NCI-H82 (cell line): ENCODE data around the gene HOXD12.

ENCODE experiments used
- DNase-seq: peaks from one replicate; lab custom pipeline; 2025; lab: John Stamatoyannopoulos, UW

HOXD12 gene

DNA sequence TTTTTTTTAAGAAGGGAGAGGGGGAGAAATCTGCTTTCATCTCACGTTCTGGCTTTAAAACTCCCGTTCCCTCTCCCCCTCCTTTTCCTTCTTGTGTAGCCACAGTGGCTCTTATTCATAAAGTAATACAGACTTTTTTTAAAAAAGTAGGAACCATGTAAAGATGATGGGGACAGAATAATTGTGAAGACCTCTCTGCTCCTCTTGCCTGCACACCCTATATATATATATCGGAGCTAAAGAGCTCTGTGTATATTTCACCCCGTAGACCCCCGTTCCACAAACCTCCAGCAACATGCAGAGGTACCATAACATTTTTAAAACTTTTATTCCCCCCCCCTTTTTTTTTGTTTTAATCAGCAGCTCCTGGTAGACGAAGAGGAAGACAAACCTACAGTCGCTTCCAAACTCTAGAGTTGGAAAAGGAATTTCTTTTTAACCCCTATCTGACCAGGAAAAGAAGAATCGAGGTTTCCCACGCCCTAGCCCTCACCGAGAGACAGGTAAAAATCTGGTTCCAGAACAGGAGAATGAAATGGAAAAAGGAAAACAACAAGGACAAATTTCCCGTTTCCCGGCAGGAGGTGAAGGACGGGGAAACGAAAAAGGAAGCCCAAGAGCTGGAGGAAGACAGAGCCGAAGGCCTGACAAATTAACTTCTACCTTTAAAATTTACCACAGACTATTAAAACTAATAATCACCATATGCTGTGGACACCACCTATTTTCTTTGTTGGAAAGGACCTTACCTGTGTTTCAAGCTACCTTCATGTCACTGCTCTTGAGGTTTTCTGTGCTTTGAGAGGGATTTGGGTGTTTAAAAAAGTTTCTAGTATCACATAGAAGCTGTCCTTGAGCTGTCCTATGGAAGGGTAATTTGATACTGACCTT lies 31.6 kb downstream of the HOXD12 start:
- no peak for DNase-seq

DNA sequence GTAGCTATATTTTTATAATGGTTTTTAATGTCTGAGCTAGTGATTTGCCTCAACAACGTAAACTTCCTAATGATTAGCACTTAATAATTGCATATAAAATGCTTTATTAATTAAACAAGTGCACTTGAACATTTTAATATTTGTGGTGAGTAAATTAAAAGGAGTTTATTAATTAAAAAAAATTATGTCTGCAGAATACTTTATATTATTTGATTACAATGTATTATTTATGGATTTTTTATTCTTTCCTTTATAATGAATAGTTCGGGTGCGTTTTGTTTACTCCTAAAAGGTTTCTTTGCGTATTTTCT lies 32.2 kb downstream of the HOXD12 start:
- no peak for DNase-seq

DNA sequence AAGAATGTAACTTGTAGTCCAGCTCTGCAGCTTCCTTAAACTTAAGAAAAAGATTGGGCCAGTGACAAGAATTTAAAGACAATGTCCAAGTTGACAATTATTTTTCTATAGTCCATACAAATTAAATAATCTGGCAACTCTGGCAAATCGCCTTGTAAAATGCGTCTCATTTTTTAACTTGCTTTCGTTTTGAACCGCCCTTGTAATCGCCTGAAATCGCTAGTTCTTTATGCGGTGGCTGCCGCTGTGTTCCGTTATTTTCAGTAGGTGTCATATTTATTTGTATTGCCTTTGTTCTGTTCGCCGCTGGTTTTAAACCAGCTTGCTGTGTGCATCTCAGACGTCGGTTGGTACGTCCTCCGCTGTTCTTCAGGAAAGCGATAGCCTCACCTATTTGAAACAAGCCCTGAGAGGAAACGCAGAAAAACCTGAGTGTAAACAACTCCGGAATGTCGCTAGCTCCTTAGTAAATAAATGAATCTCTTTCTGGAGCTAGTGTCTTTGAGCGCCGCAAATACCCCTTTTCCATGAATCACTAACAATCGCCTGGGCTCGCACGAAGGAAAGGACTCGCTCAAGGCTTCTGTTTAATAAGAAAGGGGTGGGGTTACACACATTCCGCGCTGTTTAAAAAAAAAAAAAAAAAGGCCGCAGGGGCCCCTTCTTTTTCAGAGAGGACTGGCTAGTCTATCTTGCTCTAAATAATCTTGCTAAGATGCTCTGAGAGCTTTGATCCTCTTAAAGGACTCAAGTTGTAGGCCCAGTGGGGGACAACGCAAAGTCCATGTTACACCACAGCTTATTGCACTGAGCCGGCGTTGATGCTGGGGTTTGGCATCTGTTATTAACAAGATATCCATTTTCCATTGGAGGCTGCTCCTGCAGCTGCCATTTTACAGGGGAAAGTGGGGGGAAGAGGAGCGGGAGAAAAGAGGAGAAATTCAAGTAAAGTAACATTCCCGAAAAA lies 32.9 kb downstream of the HOXD12 start:
- peak; percentile 96 for DNase-seq

DNA sequence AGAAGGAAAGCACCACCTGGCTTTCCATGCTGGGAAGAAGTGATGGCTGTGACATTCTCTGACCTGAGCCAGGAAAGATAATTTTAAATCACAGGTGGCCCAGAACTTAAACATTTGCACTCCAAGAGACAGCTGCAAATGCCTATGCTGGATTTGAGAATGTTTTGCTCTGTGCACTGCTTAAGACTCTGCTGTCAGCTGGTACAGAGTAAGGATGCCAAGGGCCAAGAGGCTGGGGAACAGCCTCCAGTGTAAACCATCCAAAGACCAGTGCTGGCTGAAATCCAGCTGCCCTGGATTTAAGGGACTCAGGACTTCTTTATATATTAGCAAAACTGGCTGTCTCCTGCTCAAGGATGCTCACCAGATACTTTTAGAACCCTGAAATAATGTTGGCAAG lies 33.8 kb downstream of the HOXD12 start:
- DNase-seq, result peak; percentile 36

DNA sequence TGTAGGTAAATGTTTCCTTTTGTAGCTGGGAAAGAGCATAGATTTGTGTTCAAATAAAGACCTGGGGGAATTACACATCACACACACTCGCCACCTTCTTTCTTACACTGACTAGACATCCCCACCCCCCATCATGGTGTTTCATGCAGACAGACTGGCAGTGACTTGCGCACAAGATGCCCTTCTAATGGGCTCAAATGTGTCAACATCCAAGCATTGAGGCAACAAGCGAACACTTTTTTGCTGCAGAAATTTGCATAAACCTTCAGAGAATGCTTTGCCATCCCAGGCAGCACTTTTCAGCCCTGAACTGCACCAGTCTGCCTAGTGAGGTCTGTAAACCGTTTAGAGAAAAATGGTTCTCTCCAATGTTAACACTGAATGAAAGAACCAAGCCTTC lies 34.4 kb downstream of the HOXD12 start:
- no peak for DNase-seq

DNA sequence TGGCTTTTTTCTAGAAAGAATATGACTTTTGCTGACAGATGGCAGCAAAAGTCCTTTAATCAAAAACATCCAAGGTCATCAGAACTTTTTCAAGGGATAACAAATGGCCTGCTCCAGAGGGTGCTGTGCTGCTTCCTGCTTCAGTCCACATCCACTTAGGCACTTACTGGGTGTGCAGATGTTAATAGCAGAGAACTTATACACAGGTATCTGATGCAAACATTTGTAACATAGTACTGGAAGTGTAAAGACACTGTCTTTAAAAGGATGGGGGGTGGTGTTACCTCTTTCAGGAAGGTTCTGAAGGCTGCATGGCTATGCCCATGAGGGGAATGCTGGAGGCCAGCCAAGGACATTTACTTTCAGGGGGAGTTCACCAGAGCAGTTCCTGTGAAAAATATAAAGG lies 35.4 kb downstream of the HOXD12 start:
- no peak for DNase-seq

DNA sequence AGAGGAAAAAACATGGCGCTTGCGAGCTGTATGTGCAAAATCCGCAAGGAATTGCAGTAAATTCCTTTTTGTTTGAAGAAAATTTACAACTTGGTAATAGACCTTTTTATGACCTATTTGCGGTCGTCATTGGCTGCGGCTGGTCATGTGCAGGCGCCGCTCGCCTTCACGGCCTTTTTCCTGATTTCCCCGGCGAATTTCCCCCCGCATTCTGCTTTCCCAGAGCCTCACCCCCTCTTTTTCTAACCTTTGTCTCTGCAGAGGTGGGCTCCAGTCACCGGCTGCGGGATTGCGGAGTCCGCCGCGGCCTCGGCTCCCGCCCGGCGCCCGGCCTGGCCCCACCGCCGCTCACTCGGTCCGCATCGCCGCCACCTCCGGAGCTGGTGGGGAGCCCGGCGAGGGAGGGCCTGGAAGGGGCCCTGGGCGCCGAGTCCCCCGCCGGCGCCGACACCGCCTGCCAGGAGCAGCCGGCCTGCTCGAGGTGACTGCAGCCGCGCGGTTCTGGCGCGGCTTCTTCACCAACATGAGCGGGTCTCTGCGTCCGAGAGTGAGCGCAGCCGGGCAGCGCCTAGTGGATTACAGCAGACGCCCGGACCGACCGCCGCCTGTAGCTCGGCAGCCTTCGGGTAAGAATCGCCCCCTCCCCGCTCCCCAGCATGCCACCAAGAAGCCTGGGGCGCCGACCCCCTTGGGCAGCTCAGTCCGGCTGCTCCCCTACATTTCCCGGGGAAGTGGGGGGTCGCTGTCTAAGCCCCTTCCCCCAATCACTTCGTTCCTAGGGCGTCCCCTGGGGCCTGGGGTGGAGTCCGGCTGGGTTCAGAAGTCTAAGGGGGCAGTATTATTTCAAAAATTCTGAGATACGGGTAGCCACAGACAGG lies 37.0 kb downstream of the HOXD12 start:
- DNase-seq, result peak; percentile 73

DNA sequence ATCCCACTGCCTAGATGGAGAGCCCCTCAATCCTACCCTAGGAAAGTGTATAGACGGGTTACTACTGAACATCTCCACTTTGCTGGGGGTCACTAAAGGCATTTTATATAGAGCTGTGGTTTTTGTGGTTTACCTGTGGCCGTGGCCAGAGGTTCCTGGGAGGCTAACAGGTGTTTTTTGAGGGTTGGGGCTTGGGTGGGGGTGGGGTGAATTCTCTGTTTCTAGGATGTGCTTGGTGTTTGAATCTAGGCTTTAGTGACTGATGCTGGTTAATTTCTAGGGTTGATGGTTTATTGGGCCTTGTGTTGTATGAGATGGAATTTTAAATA lies 37.6 kb downstream of the HOXD12 start:
- DNase-seq, result no peak

DNA sequence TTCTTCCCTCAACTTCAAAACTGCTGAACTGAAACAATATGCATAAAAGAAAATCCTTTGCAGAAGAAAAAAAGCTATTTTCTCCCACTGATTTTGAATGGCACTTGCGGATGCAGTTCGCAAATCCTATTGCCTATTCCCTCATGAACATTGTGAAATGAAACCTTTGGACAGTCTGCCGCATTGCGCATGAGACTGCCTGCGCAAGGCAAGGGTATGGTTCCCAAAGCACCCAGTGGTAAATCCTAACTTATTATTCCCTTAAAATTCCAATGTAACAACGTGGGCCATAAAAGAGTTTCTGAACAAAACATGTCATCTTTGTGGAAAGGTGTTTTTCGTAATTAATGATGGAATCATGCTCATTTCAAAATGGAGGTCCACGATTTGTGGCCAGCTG lies 38.3 kb downstream of the HOXD12 start:
- no peak for DNase-seq

DNA sequence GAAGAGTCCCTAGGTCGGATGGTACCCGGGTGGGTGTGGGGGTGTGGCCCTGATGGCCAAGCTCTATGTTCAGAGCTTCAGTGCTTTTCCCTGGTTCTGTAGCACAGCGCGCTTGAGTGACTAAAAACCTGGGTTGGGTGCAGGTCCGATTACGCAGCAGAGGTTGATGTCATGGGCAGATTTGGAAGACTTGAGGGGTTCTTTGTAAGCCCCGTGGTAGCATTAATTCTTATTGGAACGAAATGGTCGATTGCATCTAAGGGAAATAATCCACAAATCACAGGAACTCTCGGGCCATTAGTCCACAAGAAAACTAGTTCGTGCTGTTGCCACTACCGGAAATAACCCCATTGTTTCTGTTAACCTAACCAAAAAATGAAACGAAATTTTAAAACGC lies 38.9 kb downstream of the HOXD12 start:
- DNase-seq, result no peak

DNA sequence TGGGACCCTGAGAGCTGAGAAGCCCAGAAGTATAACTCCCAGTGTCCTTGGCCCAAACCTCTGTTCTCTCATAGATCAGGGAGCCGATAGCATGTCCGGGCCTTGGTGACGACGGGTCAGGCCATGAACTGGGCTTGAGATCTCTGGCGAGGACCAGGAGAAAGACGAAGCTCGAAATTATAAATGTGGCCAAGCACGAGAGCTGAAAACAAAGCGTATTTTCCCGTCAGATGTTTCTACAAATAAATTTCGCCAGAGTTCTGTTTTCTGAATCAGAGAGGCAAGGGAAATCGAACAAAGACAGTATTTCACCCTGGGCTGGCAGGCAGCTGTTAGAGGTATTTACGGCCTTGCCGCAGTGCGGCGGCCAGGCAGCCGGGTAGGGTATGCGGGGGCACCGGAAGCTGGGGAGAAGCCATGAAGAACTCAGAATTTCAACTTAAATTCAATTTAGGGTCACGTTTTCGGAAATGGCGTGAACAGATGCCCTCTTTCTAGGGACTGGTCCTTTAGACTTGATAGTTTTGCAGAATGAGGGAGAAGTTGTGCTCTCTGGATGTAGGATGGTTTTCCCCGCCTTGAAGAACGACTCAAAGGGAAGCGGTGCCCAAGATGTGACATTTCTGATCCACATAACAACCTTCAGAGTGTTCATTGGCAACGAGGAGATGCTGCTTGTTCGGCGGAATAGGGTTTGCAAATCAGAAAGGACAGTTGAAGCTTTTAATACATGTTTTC lies 39.5 kb downstream of the HOXD12 start:
- no peak for DNase-seq

DNA sequence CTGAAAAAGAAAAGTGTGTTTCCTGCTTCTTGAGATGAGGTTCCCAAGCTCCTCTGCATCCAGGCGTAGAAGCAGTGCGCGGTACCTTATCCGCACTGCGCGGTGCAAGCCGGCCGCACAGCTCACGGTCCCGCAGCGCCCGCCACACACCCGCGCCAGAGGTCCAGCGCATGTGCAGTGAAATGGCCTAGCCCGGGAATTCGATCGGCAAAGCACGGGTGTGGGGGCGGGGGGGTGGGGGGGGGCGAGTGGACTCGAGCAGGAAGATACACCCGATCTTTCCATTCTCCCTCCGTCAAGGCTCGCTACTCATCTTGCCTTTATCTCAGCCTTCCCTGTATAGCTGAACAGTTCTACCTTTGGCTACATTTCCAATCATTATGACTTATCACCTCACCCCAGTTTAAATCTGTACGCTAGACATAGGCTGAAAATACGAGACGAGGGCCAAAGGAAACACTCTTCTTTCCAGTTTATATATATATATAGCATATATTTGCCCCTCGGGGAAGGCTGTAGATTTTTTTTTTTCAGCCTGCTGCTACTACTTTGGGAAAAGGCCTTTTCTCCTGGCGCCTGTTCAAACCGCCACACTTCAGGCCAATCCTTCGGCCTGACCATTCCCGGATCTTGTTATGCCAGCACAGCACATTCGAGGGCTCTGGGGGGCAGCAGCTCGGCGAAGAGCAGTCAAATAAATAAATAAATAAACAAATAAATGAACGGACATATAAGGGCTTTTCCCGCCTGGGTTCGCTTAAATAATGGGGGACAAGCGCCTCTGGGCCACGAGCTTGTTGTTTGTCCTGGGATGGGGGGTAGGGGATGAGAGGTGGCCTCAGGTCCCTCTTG lies 40.3 kb downstream of the HOXD12 start:
- no peak for DNase-seq

DNA sequence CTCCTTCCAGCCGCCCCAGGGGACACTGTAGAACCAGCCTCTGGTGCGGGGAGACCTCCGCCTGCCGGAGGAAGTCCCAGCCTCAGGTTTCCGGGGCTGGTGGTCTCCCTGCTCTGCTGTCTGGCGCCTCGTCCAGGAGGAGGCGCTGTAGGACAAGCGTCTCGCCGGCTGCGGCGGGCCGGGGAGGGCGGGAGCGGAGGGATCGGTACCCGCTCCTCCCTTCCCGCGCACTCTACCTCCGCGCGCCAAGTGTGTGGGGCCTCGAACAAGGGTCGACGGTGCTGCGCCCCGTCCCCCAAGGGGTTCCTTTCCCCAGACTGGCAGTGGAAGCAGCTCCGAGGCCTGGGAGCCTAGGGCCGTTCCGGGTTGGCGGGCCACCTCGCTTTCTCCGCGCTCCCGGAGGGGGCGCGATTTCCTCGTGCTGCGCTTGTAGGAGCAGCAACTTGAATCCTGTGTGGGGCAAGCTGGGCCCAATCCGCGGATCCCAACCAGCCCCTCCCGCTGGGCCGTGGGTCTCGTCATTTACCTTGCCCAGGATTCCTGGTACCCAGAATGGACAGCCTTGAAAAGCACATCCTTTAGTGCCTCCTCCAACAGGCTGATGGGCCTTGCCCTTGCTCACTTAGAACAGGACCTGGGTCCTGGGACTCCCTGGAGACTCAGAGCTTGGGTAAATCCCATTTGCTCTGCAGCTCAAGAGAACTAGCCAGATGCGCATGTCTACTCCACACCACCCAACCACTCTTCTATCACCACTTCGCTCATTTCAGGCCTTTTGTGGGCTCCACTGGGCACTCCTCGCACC lies 41.1 kb downstream of the HOXD12 start:
- peak; percentile 93 for DNase-seq

DNA sequence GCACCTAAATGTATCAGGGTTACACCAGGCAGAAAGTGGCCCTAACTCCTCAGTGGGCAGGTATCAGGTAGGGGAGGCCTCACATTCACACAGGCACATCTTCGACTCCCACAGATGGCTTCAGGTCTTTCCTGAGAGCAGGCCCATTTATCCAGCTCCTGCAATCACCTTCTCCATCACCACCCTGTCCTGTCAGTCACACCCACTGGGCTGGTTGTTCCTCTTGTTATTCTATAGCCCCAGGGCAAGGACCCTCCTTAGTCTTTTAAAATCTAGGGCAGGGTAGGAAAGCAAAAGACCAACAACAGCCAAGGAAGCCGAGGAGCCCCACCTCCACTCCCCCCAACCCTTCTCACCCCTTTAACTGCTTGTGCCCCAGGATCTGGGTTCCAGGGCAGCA lies 42.7 kb downstream of the HOXD12 start:
- DNase-seq, result no peak

DNA sequence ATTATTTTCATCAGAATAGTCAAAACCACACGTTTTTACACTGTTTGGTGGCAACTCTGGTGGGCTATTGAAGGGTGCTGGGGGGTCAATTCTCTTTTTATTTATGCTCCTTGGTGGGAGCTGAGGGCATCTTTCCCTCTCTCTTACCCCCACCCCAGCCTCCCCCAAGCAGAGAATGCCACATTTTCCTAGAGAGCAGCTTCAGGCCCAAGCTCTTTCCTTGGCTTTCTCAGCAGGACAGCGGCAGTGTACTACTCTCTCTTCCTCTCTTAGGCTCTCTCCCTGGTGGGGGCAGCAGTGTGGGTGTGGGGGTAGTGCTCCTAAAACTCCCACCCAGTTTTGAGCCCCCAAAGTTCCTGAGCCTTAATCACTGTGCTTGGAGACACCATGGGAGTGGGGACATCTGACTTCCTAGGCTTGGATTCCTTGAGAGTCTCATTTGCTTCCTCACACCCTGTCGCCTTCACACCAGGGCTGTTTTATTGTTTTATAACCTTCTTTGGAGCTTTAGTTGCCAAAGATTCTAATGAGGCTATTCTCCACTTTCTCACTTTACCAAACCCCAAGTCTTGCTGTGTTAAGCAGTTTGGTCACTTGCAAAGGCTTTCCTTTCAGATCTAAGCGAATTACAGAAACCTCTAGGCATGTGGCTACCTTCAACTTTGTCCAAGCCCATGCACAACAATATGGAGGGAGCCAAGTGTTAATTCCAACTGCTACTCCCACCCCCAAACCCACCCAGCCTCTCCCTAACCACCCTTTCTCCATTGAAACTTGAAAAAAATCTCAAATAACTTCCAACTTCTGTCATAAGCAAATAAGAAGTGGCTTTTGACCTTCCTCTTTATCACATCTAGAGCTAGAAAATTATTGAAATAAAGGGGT lies 45.7 kb downstream of the HOXD12 start:
- DNase-seq, result no peak

DNA sequence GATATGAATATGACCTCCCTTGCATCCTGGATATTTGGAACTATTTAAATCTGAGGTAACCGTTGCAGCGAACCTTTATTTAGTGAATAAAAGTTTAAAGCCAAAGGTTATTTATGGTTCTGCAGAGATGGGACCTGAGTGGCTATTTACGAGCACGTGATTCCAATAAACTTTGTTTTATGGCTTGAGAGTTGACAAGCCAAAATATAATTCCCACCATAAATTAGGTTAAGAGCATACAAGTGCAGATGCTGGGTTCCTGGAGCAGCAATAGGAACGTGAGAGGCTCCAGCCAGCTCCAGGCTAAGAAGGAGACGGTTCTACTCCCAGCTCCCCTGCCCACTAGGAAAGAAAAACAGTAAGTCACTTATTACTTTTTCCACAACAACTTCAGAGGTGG lies 46.5 kb downstream of the HOXD12 start:
- DNase-seq, result no peak

DNA sequence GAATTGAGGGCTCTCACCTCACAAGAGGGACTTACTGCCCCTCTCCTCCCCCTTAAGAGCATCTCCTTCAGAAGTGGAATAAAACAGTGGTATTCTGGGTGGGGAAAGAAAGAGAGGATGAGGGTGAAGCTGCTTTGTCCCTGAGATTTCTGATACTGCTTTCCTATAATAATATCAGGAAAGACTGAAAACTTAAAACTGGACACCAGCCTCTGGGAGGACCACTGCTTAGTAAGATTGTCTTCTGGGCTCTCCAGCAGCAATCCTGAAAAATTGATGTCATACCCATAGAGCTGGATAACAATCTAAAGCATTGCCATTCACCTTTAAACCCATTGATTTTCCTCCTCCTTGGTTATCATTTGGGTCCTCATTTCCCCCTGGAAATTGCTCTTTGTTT lies 47.0 kb downstream of the HOXD12 start:
- DNase-seq, result no peak

DNA sequence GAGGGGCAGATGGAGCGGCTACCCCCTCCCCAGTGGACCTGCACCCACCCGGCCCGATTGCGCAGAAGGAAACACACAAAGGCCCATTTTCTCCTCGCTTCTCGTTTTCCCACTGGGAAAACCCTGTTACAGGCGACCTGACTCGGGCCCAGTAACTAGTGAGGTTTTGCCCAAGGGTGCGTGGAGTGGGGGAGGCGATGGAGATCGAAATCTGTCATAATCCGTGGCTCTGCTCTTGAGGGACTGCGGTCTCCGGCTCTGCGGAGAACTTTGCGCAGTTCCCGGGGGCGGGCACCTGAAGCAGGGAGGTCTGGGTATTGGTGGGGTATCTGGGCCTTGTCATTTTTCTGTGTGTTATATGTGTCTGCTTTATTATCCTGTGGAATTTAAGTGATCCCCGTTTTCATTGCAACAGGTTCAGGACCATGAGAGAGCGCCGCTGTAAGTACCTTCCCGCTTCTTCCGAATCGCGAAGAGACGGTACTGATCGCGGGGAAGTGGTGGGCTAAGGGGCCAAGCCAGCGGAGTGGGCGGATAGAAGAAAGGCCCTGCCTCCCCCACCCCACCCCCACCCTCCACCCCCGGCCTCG lies 47.7 kb downstream of the HOXD12 start:
- DNase-seq, result no peak
